GM23338 (cell line): ENCODE results near the gene MED12L. TPM values are rescaled to one million over a fixed set of nuclear protein-coding genes. Genes with fewer than 3 reads are reported as not detected.

Experiments used
- ATAC-seq: fragments of 200-7000 bp; cut with Tn5 transposase; 3 replicates; pipeline ENCODE4 v1.9.1; 2020
- DNase-seq: peaks from one replicate; pipeline ENCODE4 v3.0.0-alpha.2; 2015; ENCODE audit warnings: low spot score
- H2AFZ ChIP-seq: fragments of 200-600 bp; sonication (generic); 2 replicates; pipeline ENCODE4 v1.8.0; 2016; ENCODE audit warnings: antibody characterized with exemption, mild to moderate bottlenecking, moderate library complexity
- H3F3A ChIP-seq: fragments of 200-600 bp; sonication (generic); replicated peaks from 2 replicates; pipeline ENCODE4 v1.8.0; 2017; ENCODE audit warnings: antibody characterized with exemption, mixed run types, low read depth
- H3K27ac ChIP-seq: fragments of 200-600 bp; sonication (generic); 2 replicates; pipeline ENCODE4 v1.6.1; 2016; ENCODE audit warnings: low read depth
- H3K27me3 ChIP-seq: fragments of 200-600 bp; sonication (generic); 2 replicates; pipeline ENCODE4 v1.8.0; 2016; ENCODE audit warnings: mild to moderate bottlenecking, mixed run types, moderate library complexity; ENCODE audit not compliant: insufficient read depth
- H3K36me3 ChIP-seq: fragments of 200-600 bp; sonication (generic); 2 replicates; pipeline ENCODE4 v1.8.0; 2016; ENCODE audit warnings: mild to moderate bottlenecking; ENCODE audit not compliant: insufficient read depth
- H3K4me1 ChIP-seq: fragments of 200-600 bp; sonication (generic); 2 replicates; pipeline ENCODE4 v1.8.0; 2016; ENCODE audit warnings: mild to moderate bottlenecking, moderate library complexity; ENCODE audit not compliant: insufficient read depth
- H3K4me2 ChIP-seq: fragments of 200-600 bp; sonication (generic); 2 replicates; pipeline ENCODE4 v1.7.1; 2017; ENCODE audit warnings: mixed run types
- H3K4me3 ChIP-seq: fragments of 200-600 bp; sonication (generic); 2 replicates; pipeline ENCODE4 v1.6.1; 2016; ENCODE audit warnings: mixed run types
- H3K79me2 ChIP-seq: fragments of 200-600 bp; sonication (generic); replicated peaks from 2 replicates; pipeline ENCODE4 v1.8.0; 2017; ENCODE audit warnings: mild to moderate bottlenecking; ENCODE audit not compliant: insufficient read depth
- H3K9me2 ChIP-seq: fragments of 200-600 bp; sonication (generic); 2 replicates; pipeline ENCODE4 v1.8.0; 2017; ENCODE audit not compliant: insufficient read depth
- H4K20me1 ChIP-seq: fragments of 200-600 bp; sonication (generic); replicated peaks from 2 replicates; pipeline ENCODE4 v1.8.0; 2017; ENCODE audit warnings: mild to moderate bottlenecking; ENCODE audit not compliant: insufficient read depth
- H3K27ac Mint-ChIP-seq: 2 replicates; pipeline ENCODE4 v1.8.0; 2020; ENCODE audit warnings: inconsistent platforms, mild to moderate bottlenecking, moderate library complexity, mixed read lengths
- H3K27me3 Mint-ChIP-seq: 3 replicates; pipeline ENCODE4 v1.8.0; 2022; ENCODE audit warnings: low read depth, mild to moderate bottlenecking, moderate library complexity, mixed read lengths, inconsistent platforms; ENCODE audit not compliant: insufficient read depth, poor library complexity
- H3K36me3 Mint-ChIP-seq: 3 replicates; pipeline ENCODE4 v1.8.0; 2021; ENCODE audit warnings: low read depth, mild to moderate bottlenecking, inconsistent platforms, moderate library complexity, mixed read lengths
- H3K4me1 Mint-ChIP-seq: 3 replicates; pipeline ENCODE4 v1.8.0; 2020; ENCODE audit warnings: mild to moderate bottlenecking, inconsistent platforms, mixed read lengths
- H3K4me3 Mint-ChIP-seq: 3 replicates; pipeline ENCODE4 v1.8.0; 2021; ENCODE audit warnings: moderate library complexity, mild to moderate bottlenecking, inconsistent platforms, mixed read lengths
- H3K9me3 Mint-ChIP-seq: 3 replicates; pipeline ENCODE4 v1.8.0; 2020; ENCODE audit warnings: moderate library complexity, mild to moderate bottlenecking, inconsistent platforms, mixed read lengths
- ETS1 ChIP-seq: IDR thresholded peaks from 2 replicates; pipeline ENCODE4 v1.6.1; 2016; ENCODE audit warnings: antibody characterized with exemption
- EZH2 ChIP-seq: fragments of 200-600 bp; sonication (generic); IDR thresholded peaks from one replicate; pipeline ENCODE4 v1.8.0; 2017; ENCODE audit warnings: antibody characterized with exemption, mild to moderate bottlenecking, low read depth; ENCODE audit not compliant: unreplicated experiment
- EZH2phosphoT487 ChIP-seq: fragments of 200-600 bp; sonication (generic); IDR thresholded peaks from one replicate; pipeline ENCODE4 v1.8.1; 2018; ENCODE audit warnings: antibody characterized with exemption; ENCODE audit not compliant: unreplicated experiment
- JUNB ChIP-seq: IDR thresholded peaks from one replicate; pipeline ENCODE4 v1.6.1; 2016; ENCODE audit warnings: antibody characterized with exemption; ENCODE audit not compliant: unreplicated experiment
- POLR2AphosphoS5 ChIP-seq: IDR thresholded peaks from 2 replicates; pipeline ENCODE4 v1.6.1; 2016; ENCODE audit warnings: antibody characterized with exemption, low read depth
- STAT1 ChIP-seq: IDR thresholded peaks from one replicate; pipeline ENCODE4 v1.6.1; 2016; ENCODE audit warnings: antibody characterized with exemption; ENCODE audit not compliant: unreplicated experiment
- ZNF114 ChIP-seq: fragments of 250-450 bp; sonication (Bioruptor Pico); IDR thresholded peaks from 2 replicates; pipeline ENCODE4 v1.5.0; 2020; ENCODE audit warnings: mild to moderate bottlenecking, moderate library complexity
- ZNF331 ChIP-seq: fragments of 250-450 bp; sonication (Bioruptor Pico); IDR thresholded peaks from 2 replicates; pipeline ENCODE4 v1.5.0; 2020; ENCODE audit warnings: low read depth, mild to moderate bottlenecking, moderate library complexity
- ZNF462 ChIP-seq: fragments of 250-450 bp; sonication (Bioruptor Pico); IDR thresholded peaks from 2 replicates; pipeline ENCODE4 v1.5.0; 2020; ENCODE audit warnings: mild to moderate bottlenecking, moderate library complexity
- polyA plus RNA-seq: library from polyadenylated mRNA; unstranded; fragments of >200 nt; fragmentation: Nextera tagmentation; extraction: Ambion mirVana; gene quantifications from 2 replicates; pipeline ENCODE4 v1.2.1, GENCODE V29; 2016
- total RNA-seq: library from RNA; depleted of rRNA; stranded (reverse); fragments of >200 nt; shearing (Covaris generic); gene quantifications from 2 replicates; pipeline ENCODE4 v1.2.3, GENCODE V29; 2014
- TF ChIP-seq, protein P1 (sequence below): IDR thresholded peaks from one replicate; pipeline ENCODE4 v1.6.1; 2018; ENCODE audit warnings: antibody characterized with exemption; ENCODE audit not compliant: unreplicated experiment

The MED12L gene
- total and polyA plus RNA-seq, 2 experiments from 2014 or later, result 5.7 to 25.0 TPM

- Mint-ChIP-seq H3K27me3 (no peaks in the 10 kb centered on the region), H3K27ac (no peak overlapping the region), H3K4me3 (no peak overlapping the region), H3K36me3 (peaks cover 4% of the 10 kb centered on the region; the same call in 1 of the 3 replicates), H3K9me3 (no peaks in the 10 kb centered on the region), H3K4me1 (peaks cover 16% of the 10 kb centered on the region; the same call in 2 of the 3 replicates)
- Histone ChIP-seq H3K27me3 (no peaks in the 10 kb centered on the region), H3K27ac (no peak overlapping the region), H2AFZ (no peak overlapping the region), H3K4me1 (peaks cover 7% of the 10 kb centered on the region), H3K79me2 (no peaks in the 10 kb centered on the region), H3K4me2 (no peak overlapping the region), H3K9me2 (peaks cover 3% of the 10 kb centered on the region), H3K4me3 (no peak overlapping the region), H3K36me3 (no peaks in the 10 kb centered on the region), H4K20me1 (no peaks in the 10 kb centered on the region), H3F3A (no peaks in the 10 kb centered on the region)
- DNase-seq, result no peak
- no peak for TF ChIP-seq ZNF114 (CRISPR knock-in tag)
- TF ChIP-seq EZH2, result no peak
- TF ChIP-seq ETS1, result no peak
- no peak for TF ChIP-seq EZH2phosphoT487
- TF ChIP-seq POLR2AphosphoS5, result no peak
- no peak for TF ChIP-seq ZNF462 (CRISPR knock-in tag)
- TF ChIP-seq JUNB, result no peak
- TF ChIP-seq, protein P1, sequence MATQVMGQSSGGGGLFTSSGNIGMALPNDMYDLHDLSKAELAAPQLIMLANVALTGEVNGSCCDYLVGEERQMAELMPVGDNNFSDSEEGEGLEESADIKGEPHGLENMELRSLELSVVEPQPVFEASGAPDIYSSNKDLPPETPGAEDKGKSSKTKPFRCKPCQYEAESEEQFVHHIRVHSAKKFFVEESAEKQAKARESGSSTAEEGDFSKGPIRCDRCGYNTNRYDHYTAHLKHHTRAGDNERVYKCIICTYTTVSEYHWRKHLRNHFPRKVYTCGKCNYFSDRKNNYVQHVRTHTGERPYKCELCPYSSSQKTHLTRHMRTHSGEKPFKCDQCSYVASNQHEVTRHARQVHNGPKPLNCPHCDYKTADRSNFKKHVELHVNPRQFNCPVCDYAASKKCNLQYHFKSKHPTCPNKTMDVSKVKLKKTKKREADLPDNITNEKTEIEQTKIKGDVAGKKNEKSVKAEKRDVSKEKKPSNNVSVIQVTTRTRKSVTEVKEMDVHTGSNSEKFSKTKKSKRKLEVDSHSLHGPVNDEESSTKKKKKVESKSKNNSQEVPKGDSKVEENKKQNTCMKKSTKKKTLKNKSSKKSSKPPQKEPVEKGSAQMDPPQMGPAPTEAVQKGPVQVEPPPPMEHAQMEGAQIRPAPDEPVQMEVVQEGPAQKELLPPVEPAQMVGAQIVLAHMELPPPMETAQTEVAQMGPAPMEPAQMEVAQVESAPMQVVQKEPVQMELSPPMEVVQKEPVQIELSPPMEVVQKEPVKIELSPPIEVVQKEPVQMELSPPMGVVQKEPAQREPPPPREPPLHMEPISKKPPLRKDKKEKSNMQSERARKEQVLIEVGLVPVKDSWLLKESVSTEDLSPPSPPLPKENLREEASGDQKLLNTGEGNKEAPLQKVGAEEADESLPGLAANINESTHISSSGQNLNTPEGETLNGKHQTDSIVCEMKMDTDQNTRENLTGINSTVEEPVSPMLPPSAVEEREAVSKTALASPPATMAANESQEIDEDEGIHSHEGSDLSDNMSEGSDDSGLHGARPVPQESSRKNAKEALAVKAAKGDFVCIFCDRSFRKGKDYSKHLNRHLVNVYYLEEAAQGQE, result no peak
- TF ChIP-seq STAT1, result no peak
- no peak for TF ChIP-seq ZNF331
- no peak for ATAC-seq
These were observed 237.0 kb downstream of the MED12L start for GRCh38 chr3:151322511-151322910.
